ENCODE results near the gene CYP8B1. TPM values are rescaled to one million over a fixed set of nuclear protein-coding genes. Genes with fewer than 3 reads are reported as not detected.

Gene CYP8B1
- total and polyA plus RNA-seq, 2 of the 8 experiments (the other 6 are each of a cell fraction or from before 2014, with no cell fraction given): not detected

GRCh38 chr3:42891042-42891441 is 15.4 kb upstream of the CYP8B1 start:
- Histone ChIP-seq H4K20me1 (replicated peaks in 1 of 2; ENCODE audit: control insufficient read depth in 1 of 2, insufficient read depth in 2 of 2, low read length in 2 of 2) (no peaks in the 10 kb centered on the region), H4K5ac (ENCODE audit: insufficient read length, low read depth, low read length) (peak overlapping the region; percentile 96), H3K9me3 (ENCODE audit: insufficient read depth in 2 of 2, low read depth in 1 of 2, low read length in 1 of 2) (no peaks in the 10 kb centered on the region), H2BK120ac (replicated peaks; ENCODE audit: low read depth, low read length) (no peak overlapping the region), H3K27me3 (replicated peaks in 1 of 4; ENCODE audit: control insufficient read depth in 3 of 4, extremely low read depth in 1 of 4, insufficient read depth in 3 of 4, low read length in 3 of 4) (no peaks in the 10 kb centered on the region), H4K8ac (ENCODE audit: extremely low read depth, insufficient read depth, low read length) (no peak overlapping the region), H4K91ac (replicated peaks; ENCODE audit: insufficient read length, low read length) (no peak overlapping the region), H2BK20ac (ENCODE audit: low read length) (no peak overlapping the region), H3K4ac (replicated peaks; ENCODE audit: insufficient read length, low read depth, low read length) (no peak overlapping the region), H2AK5ac (ENCODE audit: low read depth, low read length) (no peak overlapping the region), H2BK5ac (ENCODE audit: low read depth, low read length) (no peak overlapping the region), H3K18ac (ENCODE audit: extremely low read depth, low read length) (no peak overlapping the region), H3K4me1 (replicated peaks in 1 of 4; ENCODE audit: control insufficient read depth in 3 of 4, insufficient read depth in 4 of 4, low read length in 3 of 4) (peaks cover 0 to 15% (median 5%) of the 10 kb centered on the region in 4 experiments; a peak in 5 of 7 replicates), H3K4me2 (ENCODE audit: insufficient read depth in 1 of 2, low read depth in 2 of 2, low read length in 2 of 2) (peak overlapping the region in 1 of 2 experiments; percentile 26; a peak in 1 of 4 replicates), H3K23me2 (ENCODE audit: low read depth, low read length) (no peaks in the 10 kb centered on the region), H2BK15ac (ENCODE audit: low read length) (no peak overlapping the region), H3K36me3 (ENCODE audit: control insufficient read depth in 2 of 4, insufficient read depth in 4 of 4, low read length in 3 of 4) (no peaks in the 10 kb centered on the region; a peak in 1 of 8 replicates), H3K4me3 (ENCODE audit: extremely low read depth in 1 of 4, insufficient read depth in 2 of 4, low read depth in 3 of 4, low read length in 4 of 4) (peak overlapping the region in 1 of 4 experiments; percentile 1; a peak in 1 of 8 replicates), H3K9ac (replicated peaks in 1 of 4; ENCODE audit: extremely low read depth in 1 of 4, low read depth in 3 of 4, low read length in 3 of 4) (no peak overlapping the region), H2AFZ (ENCODE audit: low read length) (no peak overlapping the region), H2BK12ac (ENCODE audit: low read depth, low read length) (no peak overlapping the region), H3K79me2 (ENCODE audit: control insufficient read depth in 1 of 2, insufficient read depth in 2 of 2, low read length in 2 of 2) (no peaks in the 10 kb centered on the region), H3K14ac (ENCODE audit: insufficient read length) (no peak overlapping the region), H3K27ac (ENCODE audit: low read depth, low read length) (peak overlapping the region; percentile 67), H3K79me1 (ENCODE audit: low read depth, low read length) (no peaks in the 10 kb centered on the region), H3K56ac (replicated peaks; ENCODE audit: insufficient read length, low read depth, low read length) (no peak overlapping the region), H3K23ac (ENCODE audit: insufficient read length) (no peak overlapping the region)
- POLR2A ChIA-PET (ENCODE audit: partially characterized antibody): interaction anchor here (1.3 kb wide), 1 partner anchor 10 kb away, joined by 5 read pairs; no protein-coding TSS in a partner anchor
- WGBS, 2 experiments (ENCODE audit: extremely low coverage in 1 of 2, insufficient coverage in 1 of 2, insufficient read length in 1 of 2, insufficient replicate concordance in 2 of 2, low coverage in 1 of 2, low lambda C conversion rate in 2 of 2, missing lambda C conversion rate in 1 of 2): 0% methylated on average over 2 of the region's 2 CpGs; no CpG with 5 or more reads in 1 of the 2 experiments
- CTCF ChIA-PET (ENCODE audit: partially characterized antibody): interaction anchor here (1.0 to 3.5 kb wide), 3 partner anchors 9 to 295 kb away, joined by 3 to 14 read pairs (median 3); no protein-coding TSS in a partner anchor
- FAIRE-seq: peak; percentile 13
- DNase-seq (ENCODE audit: low read depth in 1 of 2, low spot score in 2 of 2): peak in 1 of 2 experiments; percentile 33

Measured in H1 (cell line).